ENCODE measurements around the gene JAK2.
"Not testable (repeated sequence)": the region's sequence is repeated elsewhere in the genome, so short reads cannot be mapped to it uniquely, and the experiment has no call there.

- TF ChIP-seq PBX3 (CRISPR knock-in tag; IDR thresholded peaks at IDR 0.05); ZNF776 (tag by site-specific recombination; IDR thresholded peaks at IDR 0.05; ENCODE audit: borderline replicate concordance); ZNF175 (tag by site-specific recombination; IDR thresholded peaks at IDR 0.05); ZNF138 (tag by site-specific recombination; IDR thresholded peaks at IDR 0.05; ENCODE audit: borderline replicate concordance); SCRT1 (tag by site-specific recombination; IDR thresholded peaks at IDR 0.05; ENCODE audit: borderline replicate concordance); ZBTB8A (tag by site-specific recombination; IDR thresholded peaks at IDR 0.05); SP2 (tag by site-specific recombination; IDR thresholded peaks at IDR 0.05): not testable (repeated sequence)
- TF ChIP-seq, protein P1, sequence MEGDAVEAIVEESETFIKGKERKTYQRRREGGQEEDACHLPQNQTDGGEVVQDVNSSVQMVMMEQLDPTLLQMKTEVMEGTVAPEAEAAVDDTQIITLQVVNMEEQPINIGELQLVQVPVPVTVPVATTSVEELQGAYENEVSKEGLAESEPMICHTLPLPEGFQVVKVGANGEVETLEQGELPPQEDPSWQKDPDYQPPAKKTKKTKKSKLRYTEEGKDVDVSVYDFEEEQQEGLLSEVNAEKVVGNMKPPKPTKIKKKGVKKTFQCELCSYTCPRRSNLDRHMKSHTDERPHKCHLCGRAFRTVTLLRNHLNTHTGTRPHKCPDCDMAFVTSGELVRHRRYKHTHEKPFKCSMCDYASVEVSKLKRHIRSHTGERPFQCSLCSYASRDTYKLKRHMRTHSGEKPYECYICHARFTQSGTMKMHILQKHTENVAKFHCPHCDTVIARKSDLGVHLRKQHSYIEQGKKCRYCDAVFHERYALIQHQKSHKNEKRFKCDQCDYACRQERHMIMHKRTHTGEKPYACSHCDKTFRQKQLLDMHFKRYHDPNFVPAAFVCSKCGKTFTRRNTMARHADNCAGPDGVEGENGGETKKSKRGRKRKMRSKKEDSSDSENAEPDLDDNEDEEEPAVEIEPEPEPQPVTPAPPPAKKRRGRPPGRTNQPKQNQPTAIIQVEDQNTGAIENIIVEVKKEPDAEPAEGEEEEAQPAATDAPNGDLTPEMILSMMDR (tag by site-specific recombination; IDR thresholded peaks at IDR 0.05): not testable (repeated sequence)
- TF ChIP-seq, protein P2, sequence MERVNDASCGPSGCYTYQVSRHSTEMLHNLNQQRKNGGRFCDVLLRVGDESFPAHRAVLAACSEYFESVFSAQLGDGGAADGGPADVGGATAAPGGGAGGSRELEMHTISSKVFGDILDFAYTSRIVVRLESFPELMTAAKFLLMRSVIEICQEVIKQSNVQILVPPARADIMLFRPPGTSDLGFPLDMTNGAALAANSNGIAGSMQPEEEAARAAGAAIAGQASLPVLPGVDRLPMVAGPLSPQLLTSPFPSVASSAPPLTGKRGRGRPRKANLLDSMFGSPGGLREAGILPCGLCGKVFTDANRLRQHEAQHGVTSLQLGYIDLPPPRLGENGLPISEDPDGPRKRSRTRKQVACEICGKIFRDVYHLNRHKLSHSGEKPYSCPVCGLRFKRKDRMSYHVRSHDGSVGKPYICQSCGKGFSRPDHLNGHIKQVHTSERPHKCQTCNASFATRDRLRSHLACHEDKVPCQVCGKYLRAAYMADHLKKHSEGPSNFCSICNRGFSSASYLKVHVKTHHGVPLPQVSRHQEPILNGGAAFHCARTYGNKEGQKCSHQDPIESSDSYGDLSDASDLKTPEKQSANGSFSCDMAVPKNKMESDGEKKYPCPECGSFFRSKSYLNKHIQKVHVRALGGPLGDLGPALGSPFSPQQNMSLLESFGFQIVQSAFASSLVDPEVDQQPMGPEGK (tag by site-specific recombination; IDR thresholded peaks at IDR 0.05): not testable (repeated sequence)
Observed at GRCh38 chr9:4944431-4945211, 40.5 kb upstream of the JAK2 start.
